OCI-LY3 (cell line): ENCODE results near the gene CD4.

Experiments used
- H2AFZ ChIP-seq: fragments of 200-600, 300-600 bp; shearing (Covaris generic); 2 replicates; pipeline ENCODE4 v1.6.0; 2014; ENCODE audit warnings: antibody characterized with exemption, low read depth, low read length
- H3K27ac ChIP-seq: fragments of 200-600, 300-600 bp; sonication (generic); 2 replicates; pipeline ENCODE4 v1.5.1; 2014; ENCODE audit warnings: mild to moderate bottlenecking, low read length, moderate library complexity, mixed read lengths
- H3K27me3 ChIP-seq: fragments of 200-600, 300-600 bp; sonication (generic); 2 replicates; pipeline ENCODE4 v1.6.1; 2014; ENCODE audit warnings: low read depth, low read length, mixed read lengths
- H3K36me3 ChIP-seq: fragments of 200-600, 300-600 bp; sonication (generic); replicated peaks from 2 replicates; pipeline ENCODE3; 2014; ENCODE audit warnings: low read depth, low read length, mixed read lengths
- H3K4me1 ChIP-seq: fragments of 300-600, 200-600 bp; sonication (generic); 2 replicates; pipeline ENCODE4 v1.6.1; 2014; ENCODE audit warnings: low read length, mixed read lengths
- H3K4me2 ChIP-seq: fragments of 200-600, 300-600 bp; sonication (generic); 2 replicates; pipeline ENCODE4 v1.6.1; 2014; ENCODE audit warnings: low read length, mixed read lengths
- H3K4me3 ChIP-seq: fragments of 300-600, 200-600 bp; sonication (generic); 2 replicates; pipeline ENCODE4 v1.5.1; 2014; ENCODE audit warnings: antibody characterized with exemption, mild to moderate bottlenecking, low read length, moderate library complexity
- H3K79me2 ChIP-seq: fragments of 300-600, 200-600 bp; shearing (Covaris generic); 2 replicates; pipeline ENCODE4 v1.6.1; 2014; ENCODE audit warnings: mild to moderate bottlenecking, low read length, mixed read lengths
- H3K9ac ChIP-seq: fragments of 300-600, 200-600 bp; shearing (Covaris generic); 2 replicates; pipeline ENCODE4 v1.6.0; 2014; ENCODE audit warnings: mild to moderate bottlenecking, low read length, moderate library complexity
- H3K9me3 ChIP-seq: fragments of 200-600, 300-600 bp; shearing (Covaris generic); 2 replicates; pipeline ENCODE4 v1.6.1; 2014; ENCODE audit warnings: low read length, mixed read lengths; ENCODE audit not compliant: insufficient read depth
- H4K20me1 ChIP-seq: fragments of 200-600, 300-600 bp; sonication (generic); 2 replicates; pipeline ENCODE4 v1.6.1; 2016; ENCODE audit warnings: low read length, mixed read lengths; ENCODE audit not compliant: insufficient read depth
- CTCF ChIP-seq: fragments of 200-600, 300-600 bp; sonication (generic); IDR thresholded peaks from 2 replicates; pipeline ENCODE4 v1.5.1; 2014; ENCODE audit warnings: antibody characterized with exemption, low read length, low read depth
- EZH2phosphoT487 ChIP-seq: fragments of 200-600 bp; shearing (Covaris generic); IDR thresholded peaks from 2 replicates; pipeline ENCODE4 v1.6.1; 2018; ENCODE audit warnings: antibody characterized with exemption, mixed run types, low read depth

CD4 gene

DNA sequence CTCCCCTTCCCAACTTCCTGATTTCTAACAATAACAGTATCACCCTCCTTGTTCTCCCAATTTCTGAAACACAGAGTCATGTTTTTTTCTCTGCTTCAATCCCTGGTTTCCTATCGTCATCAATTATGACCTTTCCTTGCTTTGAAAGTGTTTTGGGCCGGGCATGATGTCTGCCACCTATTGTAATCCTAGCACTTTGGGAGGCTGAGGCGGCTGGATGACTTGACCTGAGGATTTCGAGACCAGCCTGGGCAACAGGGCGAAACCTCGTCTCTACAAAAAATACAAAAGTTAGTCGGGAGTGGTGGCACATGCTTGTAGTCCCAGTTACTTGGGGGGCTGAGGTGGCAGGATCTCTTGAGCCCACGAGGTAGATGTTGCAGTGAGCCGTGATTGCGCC lies 19.7 kb downstream of the CD4 start:
- Histone ChIP-seq H3K9me3 (no peaks in the 10 kb centered on the region), H3K9ac (no peak overlapping the region), H3K27me3 (peaks cover 10% of the 10 kb centered on the region), H3K36me3 (no peaks in the 10 kb centered on the region), H3K79me2 (no peaks in the 10 kb centered on the region), H4K20me1 (no peaks in the 10 kb centered on the region), H3K4me2 (no peak overlapping the region), H3K4me1 (peaks cover 26% of the 10 kb centered on the region), H2AFZ (no peak overlapping the region), H3K27ac (no peak overlapping the region), H3K4me3 (no peak overlapping the region)
- no peak for TF ChIP-seq CTCF
- TF ChIP-seq EZH2phosphoT487 = no peak

GRCh38 chr12:6810758-6811157 lies 21.4 kb downstream of the CD4 start:
- peak overlapping the region; percentile 50 for H3K4me2 ChIP-seq
- TF ChIP-seq EZH2phosphoT487 (no peak), CTCF (no peak)
- H3K9me3 ChIP-seq = no peaks in the 10 kb centered on the region
- peaks cover 14% of the 10 kb centered on the region for H3K27me3 ChIP-seq
- H4K20me1 ChIP-seq = no peaks in the 10 kb centered on the region
- no peaks in the 10 kb centered on the region for H3K36me3 ChIP-seq
- peak overlapping the region; percentile 97 for H2AFZ ChIP-seq
- H3K9ac ChIP-seq = peak overlapping the region; percentile 29; the same call in 1 of the 2 replicates
- H3K27ac ChIP-seq = peak overlapping the region; percentile 36
- no peaks in the 10 kb centered on the region for H3K79me2 ChIP-seq
- peaks cover 26% of the 10 kb centered on the region for H3K4me1 ChIP-seq
- peak overlapping the region; percentile 14; the same call in 1 of the 2 replicates for H3K4me3 ChIP-seq

DNA sequence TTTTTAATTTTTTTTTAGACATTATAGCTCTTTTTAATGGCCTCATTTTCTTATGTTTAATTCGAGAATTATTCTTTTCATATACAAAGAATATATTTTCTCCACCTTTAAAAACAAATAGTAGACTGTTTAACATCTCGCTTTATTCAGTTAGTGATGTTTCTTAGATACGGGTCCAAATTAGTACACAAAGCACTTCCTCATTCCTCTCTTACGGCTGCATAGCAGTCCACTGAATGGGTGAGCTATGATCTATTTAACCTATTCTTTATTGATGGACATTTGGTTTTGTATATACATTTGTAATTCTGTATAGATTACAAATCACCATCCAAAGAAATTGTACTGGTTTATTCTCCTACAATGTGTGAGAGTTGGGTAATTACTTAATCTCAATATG lies 24.0 kb downstream of the CD4 start:
- no peak overlapping the region for H2AFZ ChIP-seq
- no peaks in the 10 kb centered on the region for H3K79me2 ChIP-seq
- no peaks in the 10 kb centered on the region for H3K36me3 ChIP-seq
- H3K27ac ChIP-seq = no peak overlapping the region
- TF ChIP-seq CTCF (no peak), EZH2phosphoT487 (no peak)
- no peak overlapping the region for H3K9ac ChIP-seq
- H3K4me3 ChIP-seq = no peak overlapping the region
- peak overlapping the region; percentile 79; the same call in 1 of the 2 replicates for H3K4me2 ChIP-seq
- peaks cover 32% of the 10 kb centered on the region for H3K4me1 ChIP-seq
- H3K9me3 ChIP-seq = no peaks in the 10 kb centered on the region
- H4K20me1 ChIP-seq = no peaks in the 10 kb centered on the region
- H3K27me3 ChIP-seq = peaks cover 14% of the 10 kb centered on the region

DNA sequence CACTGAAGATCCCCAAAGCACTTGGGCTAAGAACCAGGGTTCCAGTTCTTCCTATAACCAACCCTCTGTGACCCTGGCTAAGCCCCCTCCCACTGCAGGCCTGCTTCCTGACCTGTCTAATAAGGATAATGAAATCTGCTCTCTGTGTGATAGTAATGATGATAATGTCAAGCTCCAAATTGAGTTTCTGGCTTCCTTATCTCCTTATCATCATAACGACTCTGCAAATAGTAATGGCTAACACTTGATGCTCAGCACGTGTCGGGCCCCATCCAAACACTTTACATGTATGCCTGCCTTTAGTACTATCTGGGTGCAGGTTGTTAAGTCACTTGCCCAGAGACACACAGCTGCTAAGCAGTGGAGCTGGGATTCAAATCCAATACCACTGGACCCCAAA lies 27.3 kb downstream of the CD4 start:
- peaks cover 20% of the 10 kb centered on the region for H3K4me1 ChIP-seq
- no peak overlapping the region for H3K4me2 ChIP-seq
- no peak overlapping the region for H3K4me3 ChIP-seq
- H3K9ac ChIP-seq = no peak overlapping the region
- H3K27me3 ChIP-seq = peaks cover 34% of the 10 kb centered on the region
- H3K36me3 ChIP-seq = no peaks in the 10 kb centered on the region
- no peak overlapping the region for H3K27ac ChIP-seq
- no peaks in the 10 kb centered on the region for H4K20me1 ChIP-seq
- no peaks in the 10 kb centered on the region for H3K9me3 ChIP-seq
- TF ChIP-seq EZH2phosphoT487 = no peak
- TF ChIP-seq CTCF = no peak
- no peaks in the 10 kb centered on the region for H3K79me2 ChIP-seq
- no peak overlapping the region for H2AFZ ChIP-seq
